GM19452 (cell line): Measurements from ENCODE around the gene PXMP4.
"Not testable (repeated sequence)": the region's sequence is repeated elsewhere in the genome, so short reads cannot be mapped to it uniquely, and the experiment has no call there.

Source experiments
- ATAC-seq: cut with Tn5 transposase; IDR thresholded peaks from one replicate; pipeline ENCODE4 v1.9.1; 2021; ENCODE audit not compliant: unreplicated experiment

Gene PXMP4

DNA sequence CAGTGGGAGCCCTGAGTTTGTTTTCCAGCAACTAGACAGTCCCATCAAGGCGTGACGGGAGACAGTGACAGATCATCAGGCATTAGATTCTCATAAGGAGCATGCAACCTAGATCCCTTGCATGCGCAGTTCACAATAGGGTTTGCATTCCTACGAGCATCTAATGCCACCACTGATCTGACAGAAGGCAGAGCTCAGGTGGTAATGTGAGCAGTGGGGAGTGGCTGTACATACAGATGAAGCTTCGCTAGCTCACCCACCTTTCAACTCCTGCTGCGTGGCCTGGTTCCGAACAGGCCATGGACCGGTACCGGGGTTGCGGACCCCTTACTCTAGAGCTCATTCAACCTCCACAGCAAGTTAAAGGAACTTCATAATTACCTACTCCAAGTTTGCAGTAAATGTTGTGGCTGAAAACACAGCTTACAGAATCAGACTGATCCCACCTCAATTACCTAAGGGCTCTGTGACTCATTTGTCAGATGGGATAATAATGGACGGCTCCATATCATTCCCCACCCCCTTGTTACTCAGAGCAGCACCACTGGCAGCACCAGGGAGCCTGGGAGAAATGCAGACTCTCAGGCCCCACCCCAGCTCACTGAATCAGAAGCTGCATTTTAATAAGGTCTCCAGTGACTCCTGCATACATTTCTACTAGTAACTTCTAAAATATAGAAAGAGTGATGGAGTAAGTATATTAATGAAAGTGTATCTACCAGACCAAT is 15.7 kb downstream of the PXMP4 start:
- no peak for ATAC-seq

DNA sequence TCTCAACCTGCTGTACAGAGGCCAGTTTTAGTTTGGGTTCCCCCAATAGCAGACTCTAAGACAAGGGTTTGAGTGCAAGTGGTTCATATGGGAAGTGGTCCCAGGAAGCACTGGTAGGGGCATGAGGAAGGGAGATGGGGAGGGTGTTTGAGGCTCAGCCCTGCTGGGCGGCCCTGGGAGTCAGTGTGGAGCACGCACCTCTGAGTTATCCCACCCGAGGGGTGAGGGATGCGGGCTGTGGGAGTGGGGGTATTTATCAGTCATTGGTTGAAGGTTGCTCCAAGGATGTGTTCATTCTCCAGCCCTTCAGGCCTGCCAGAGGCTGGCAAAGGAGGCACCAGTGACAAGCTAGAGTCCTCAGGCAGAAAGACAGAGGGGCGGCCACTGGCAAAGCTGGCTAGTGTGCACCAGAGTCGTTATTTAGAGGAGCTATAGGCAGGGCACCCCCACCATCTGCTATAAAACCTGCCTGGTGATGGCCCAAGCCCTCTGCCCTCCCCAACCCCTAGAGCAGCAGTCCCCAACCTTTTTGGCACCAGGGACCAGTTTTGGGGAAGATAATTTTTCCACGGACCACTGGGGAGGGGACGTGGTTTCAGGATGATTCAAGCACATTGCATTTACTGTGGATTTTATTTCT is 16.5 kb downstream of the PXMP4 start:
- ATAC-seq: no peak

DNA sequence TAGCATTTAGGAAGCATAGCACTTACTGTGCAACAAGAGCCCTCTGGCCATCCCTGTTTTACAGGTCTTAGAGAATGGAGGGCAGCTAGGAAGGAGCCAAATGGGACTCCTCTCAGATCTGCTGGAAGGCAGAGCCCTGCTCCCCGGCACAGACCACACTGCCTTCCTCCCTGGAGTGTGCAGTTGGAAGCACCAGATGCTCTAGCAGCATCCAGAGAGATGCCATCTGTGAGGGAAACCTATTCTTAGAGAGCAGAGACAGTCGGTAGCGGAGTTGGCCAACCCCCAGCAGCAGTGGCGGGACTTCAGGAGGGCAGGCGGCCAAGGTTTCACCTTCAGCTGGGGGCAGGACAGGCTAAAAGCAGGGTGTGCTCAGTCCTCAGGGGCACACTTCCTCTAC is 17.2 kb downstream of the PXMP4 start:
- ATAC-seq: no peak

DNA sequence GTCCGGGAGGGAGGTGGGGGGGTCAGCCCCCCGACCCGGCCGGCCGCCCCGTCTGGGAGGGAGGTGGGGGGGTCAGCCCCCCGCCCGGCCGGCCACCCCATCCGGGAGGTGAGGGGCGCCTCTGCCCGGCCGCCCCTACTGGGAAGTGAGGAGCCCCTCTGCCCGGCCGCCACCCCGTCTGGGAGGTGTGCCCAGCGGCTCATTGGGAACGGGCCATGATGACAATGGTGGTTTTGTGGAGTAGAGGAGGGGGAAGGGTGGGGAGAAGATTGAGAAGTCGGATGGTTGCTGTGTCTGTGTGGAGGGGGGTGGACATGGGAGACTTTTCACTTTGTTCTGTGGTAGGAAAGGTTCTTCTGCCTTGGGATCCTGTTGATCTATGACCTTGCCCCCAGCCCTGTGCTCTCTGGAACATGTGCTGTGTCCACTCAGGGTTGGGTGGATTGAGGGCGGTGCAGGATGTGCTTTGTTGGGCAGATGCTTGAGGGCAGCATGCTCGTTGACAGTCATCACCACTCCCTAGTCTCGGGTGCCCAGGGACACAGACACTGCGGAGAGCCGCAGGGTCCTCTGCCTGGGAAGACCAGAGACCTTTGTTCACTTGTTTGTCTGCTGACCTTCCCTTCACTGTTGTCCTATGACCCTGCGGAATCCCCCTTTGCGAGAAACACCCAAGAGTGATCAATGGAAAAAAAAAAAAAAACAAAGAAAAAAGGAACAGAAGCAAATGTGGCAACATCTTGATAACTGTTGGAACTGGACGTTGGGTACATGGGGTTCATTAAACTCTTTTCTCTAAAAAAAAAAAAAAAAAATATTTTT is 18.3 kb downstream of the PXMP4 start:
- ATAC-seq: no peak

DNA sequence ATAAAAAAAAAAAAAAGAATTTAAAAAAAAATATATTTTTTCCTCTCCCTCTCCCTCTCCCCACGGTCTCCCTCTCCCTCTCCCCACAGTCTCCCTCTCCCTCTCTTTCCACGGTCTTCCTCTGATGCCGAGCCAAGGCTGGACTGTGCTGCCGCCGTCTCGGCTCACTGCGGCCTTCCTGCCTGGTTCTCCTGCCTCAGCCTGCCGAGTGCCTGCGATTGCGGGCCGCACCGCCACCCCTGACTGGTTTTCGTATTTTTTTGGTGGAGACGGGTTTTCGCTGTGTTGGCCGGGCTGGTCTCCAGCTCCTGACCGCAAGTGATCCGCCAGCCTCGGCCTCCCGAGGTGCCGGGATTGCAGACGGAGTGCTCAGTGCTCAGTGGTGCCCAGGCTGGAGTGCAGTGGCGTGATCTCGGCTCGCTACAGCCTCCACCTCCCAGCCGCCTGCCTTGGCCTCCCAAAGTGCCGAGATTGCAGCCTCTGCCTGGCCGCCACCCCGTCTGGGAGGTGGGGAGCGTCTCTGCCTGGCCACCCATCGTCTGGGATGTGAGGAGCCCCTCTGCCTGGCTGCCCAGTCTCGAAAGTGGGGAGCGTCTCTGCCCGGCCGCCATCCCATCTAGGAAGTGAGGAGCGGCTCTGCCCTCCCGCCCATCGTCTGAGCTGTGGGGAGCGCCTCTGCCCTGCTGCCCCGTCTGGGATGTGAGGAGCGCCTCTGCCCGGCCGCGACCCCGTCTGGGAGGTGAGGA is 19.2 kb downstream of the PXMP4 start:
- ATAC-seq: not testable (repeated sequence)

DNA sequence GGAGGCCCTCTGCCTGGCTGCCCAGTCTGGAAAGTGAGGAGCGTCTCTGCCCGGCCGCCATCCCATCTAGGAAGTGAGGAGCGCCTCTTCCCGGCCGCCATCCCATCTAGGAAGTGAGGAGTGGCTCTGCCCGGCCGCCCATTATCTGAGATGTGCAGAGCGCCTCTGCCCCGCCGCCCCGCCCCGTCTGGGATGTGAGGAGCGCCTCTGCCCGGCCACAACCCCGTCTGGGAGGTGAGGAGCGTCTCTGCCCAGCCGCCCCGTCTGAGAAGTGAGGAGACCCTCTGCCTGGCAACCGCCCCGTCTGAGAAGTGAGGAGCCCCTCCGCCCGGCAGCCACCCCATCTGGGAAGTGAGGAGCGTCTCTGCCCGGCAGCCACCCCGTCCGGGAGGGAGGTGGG is 21.1 kb downstream of the PXMP4 start:
- ATAC-seq: not testable (repeated sequence)

DNA sequence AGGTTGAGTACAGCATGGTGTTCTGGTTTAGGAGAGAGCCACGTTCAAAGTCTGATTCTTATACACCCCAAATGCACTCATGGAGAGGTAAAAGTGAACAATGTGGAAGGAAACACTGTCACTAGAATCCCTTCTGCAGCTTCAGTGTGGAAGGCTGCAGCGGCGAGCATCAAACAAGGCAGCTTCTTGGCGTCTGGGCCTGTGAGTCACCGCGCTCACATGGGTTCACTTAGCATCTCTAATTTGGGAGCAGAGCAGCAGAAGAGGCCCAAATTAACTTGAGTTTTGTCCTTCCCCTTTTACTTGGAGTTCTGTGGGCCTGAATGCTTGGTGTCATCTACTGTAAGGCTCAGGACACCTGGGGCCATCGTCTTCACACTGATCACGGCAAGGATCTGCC is 23.0 kb downstream of the PXMP4 start:
- no peak for ATAC-seq

DNA sequence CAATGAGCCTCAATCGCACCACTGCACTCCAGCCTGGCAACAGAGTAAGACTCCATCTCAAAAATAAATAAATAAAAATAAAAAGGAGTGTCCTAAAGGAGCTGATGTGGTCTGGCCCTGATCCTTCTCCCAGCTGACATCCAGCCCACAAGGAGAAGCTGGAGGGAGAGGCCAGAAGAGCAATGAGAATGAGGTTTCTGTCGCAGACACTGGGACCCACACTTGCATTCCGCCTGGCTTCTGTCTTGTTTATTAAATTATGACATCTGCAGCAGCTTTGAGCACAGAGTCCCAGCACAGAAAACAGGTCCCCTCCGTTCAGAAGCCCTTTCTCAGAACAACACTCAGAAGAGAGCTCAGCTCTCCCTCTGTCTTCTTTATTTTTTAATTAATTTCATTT is 23.7 kb downstream of the PXMP4 start:
- no peak for ATAC-seq

DNA sequence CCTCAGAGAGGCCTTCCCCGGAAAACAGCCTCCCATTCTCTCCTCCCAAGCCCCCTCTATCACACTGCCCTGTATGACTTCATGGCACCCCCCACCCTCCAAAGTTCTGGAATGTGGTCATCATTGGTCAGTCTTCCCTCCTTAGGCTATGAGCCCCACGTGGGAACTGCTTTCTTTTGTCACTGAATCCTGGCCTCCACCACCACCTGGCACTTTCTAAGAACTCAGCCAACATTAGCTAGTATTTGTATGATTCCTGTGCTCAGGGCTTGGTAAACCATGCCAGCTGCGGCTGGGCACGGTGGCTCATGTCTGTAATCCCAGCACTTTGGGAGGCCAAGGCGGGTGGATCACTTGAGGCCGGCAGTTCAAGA is 25.5 kb downstream of the PXMP4 start:
- no peak for ATAC-seq

DNA sequence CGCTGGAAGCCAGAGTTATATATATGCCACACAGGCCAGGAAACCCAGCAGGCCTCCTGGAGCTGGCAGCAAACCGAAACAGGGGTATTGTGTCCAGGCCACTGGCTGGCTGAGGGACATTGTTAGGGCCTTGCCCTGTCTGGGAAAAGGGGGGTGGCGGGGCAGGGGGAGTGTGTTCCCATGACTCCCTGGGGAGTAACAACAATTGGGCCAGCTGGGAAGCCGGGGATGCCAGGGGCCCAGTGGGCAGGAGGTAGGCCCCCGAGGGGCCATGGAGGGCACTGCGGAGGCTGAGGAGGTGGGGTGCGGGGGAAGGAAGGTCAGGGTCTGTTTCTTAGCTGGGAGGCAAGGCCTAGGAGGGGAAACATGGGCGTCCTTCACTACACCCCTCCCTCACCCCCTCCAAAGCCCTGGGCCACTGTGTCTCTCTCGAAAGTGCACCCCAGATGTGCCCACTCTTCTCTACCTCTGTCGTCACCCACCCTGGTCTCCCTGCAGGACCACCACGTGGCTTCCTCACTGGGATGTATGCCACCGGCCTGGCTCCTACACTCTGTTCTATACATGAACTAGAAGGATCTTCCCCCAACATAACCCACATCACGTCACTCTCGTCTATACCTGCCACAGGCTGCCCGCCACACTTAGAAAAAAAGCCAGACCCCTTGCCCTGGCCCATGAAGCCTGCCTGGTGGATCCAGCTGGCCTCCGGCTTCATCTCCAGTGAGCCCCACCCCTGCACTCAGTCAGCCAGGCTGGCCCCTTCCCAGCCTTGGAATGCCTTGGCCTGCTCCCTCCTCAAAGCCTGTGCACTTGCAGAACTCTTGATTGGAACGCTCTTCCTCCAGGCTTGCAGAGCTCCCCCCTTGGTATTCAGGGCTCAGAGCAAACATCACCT is 26.1 kb downstream of the PXMP4 start:
- no peak for ATAC-seq

DNA sequence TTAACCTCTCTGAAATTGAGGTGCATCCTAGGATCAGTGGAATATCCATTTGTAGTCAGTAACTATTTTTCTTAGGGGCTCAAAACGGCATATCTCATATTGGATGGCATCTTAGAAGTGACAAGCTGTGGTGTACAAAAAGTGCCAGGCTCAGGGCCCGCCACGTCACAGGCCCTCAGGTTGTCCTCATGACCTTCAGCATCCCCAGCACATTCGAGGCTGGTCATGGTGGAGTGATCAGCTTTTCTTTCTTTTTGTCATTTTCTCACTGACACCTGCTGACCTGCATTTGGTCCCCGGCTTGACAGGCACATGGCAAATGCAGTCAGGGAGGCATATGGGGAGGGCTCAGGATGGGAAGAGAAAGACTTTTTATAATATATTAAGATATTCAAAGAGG is 26.8 kb downstream of the PXMP4 start:
- no peak for ATAC-seq

DNA sequence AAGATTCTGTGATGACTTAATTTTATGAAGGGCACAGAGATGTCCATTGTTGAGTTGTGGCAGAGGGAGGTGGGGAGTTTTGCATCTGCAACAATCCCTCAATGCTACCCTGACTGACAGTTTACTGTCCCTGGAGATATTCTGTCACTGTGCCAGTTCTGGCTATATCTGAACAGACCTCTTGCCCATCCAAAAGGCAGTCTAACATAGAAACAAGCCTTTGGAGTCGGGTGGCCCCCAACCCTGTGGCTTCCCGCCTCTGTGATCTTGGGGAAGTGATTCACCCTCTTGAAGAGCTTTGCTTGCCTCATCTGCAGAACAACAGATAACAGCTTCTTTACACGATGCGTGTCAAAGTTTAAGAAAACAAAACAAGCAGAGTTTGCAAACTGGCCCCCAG is 30.1 kb downstream of the PXMP4 start:
- no peak for ATAC-seq

DNA sequence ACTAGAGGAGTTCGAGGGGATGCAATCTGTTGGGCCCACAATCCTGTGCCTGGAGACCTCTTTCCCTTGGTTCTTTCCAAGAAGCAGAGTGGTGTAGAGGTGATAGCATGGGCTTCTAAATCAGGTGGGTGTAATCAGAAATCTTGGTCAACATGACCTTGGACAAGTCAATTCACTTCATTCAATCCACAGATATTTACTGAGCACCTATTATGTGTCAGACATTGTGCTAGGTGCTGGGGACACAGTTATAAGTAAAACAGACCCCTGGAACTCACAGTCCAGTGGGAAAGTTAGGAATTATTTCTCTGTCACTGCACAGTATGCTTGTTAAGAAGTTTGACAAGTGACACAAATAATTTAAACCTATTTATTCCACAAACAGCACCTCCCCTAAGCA is 30.6 kb downstream of the PXMP4 start:
- no peak for ATAC-seq

DNA sequence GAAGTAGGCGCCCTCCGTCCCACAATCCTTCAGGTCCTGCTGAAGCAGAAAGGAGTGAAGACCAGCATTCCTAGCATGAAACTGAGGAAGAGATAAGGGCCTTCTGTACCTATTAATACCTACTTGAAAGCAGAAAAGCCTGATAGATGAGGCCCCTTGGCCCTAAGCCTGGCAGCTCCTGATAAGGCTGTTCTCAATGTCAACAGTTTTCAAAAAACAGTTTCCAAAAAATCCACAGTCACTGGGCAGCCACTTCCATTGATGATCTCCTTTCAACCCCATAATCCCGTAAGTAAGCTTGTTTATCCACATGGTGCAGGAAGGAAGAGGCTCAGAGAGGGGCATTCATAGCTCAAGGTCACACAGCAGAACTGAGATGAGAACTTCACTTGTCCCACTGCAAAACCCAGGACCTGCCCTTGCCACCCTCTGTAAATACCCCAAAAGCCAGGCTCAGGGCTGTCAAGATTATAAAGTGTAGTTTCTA is 31.1 kb downstream of the PXMP4 start:
- no peak for ATAC-seq

DNA sequence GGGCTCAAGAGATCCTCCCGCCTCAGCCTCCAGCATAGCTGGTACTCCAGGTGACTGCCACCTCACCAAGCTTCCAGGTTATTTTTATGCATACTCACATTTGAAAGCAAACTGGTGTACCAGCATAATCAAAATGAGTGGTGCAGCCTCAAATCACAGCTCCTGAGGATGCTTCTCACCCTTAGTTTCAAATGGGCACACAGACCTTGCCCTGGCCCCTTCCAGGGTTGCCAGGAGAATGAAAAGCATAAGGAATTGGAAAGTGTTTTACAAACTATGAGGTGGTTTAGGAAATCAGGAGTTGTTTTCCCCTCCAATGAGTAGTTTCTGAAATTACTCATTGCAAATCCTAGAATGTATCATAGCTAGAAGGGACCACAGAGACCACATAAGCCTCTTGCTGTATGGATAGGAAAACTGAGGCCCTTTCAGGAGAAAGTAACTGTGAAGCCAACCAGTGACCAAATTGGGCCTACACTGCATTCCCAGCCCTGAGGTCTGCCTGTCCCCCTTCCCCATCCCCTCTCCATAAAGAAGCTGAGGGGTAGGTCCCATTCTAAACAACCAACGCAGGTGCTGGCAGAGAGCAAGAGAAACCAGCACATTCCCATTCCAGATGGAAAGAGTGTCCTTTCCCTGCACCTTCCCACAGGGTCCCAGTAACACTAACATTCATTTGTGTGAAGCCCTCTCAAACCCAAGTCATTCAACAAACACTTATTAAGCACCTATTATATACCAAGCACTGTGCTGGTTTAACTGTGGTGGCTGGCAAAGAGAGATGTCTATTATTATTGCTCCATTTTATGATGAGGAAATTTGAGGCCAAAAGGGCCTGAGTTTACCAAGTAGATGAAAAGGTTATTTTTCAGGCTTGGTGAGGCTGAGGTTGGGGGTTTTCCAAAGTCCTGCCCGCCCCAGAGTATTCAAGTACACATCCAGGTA is 31.8 kb downstream of the PXMP4 start:
- ATAC-seq: no peak

DNA sequence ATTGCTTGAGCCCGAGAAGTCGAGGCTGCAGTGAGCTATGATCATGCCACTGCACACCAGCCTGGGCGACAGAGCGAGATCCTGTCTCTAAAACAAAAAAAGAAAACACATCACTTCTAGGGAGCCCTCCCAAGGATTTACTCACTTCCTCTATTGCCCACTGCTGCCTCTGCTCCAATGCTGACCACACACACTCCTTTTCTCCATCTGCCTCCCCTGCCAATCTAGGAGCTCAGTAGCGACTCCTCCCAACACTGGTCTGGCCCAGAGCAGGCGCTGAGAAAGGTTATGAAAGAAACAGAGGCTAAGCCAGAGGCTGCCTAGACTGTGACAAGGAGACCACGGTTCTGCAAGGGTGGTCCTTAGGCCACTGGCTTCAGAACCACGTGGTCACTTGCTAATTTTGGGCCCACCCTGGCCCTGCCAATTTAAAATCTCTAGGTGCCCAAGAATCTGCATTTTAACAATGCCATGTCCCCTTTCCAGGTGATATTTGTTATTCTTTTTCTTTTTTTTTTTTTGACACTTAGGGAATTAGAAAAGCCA is 32.7 kb downstream of the PXMP4 start:
- no peak for ATAC-seq

DNA sequence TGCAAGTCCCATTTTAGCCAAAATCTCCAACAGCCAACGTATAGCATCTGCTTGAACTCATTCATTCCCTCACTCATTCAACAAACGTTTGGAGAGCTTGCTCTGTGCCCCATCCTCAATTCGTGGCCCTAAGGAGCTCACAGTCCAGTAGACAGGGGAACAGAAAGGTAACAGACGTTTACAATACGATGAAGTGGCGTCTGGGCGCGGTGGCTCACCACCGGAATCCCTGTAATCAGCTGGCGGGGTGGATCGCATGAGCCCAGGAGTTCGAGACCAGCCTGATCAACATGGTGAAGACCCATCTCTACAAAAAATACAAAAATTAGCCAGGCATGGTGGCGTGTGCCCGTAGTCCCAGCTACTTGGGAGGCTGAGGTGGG is 33.1 kb downstream of the PXMP4 start:
- ATAC-seq: no peak

DNA sequence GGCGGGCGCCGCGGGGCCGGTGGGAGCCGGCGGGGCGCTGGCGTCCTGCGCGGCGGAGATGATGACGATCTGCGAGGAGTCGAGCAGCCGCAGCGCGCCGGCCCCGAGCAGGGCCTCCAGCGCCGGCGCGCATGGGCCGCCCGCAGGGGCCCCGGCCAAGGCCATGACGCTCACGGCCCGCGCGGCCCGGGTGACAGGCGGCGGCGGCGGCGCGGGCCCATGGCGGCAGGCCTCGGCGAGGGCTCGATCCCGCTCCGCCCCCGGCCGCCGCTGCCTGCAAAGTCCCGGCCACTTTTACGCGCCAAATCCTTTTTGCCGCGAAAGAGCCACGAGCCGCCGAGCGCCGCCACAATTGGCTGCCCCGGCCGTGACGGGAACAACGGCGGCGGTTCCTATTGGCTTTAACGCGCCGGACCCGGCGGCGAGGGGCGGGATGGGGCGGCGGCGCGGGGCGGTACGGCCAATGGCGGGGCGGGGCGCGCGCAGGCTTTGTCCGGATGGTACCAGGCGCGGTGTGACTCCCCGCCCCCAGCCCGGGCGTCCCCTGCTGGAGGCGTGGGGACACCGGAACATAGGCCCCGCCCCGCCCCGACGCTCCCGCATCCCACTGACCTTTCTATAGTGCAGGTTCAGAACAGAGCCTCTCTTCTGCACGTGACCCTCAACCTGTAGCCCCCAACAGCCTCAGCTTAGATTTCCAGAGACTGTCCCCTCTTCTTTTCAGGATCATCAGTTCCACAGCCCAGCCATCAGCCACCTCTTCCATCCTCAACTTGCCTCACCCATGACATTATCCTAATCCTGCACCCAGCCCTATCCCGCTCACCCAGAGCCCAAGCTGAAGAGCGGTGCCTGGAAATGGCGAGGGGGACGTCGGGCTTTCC is 33.8 kb downstream of the PXMP4 start, which contains the start of gene E2F1:
Gene E2F1 (minus strand): TSS at position 286 of the 884 bp plus-strand sequence. CDS start 121 bp downstream, at position 165.
- peak; percentile 80 for ATAC-seq
